Measurements from ENCODE around the gene CHRNA1. TPM values are rescaled to one million over a fixed set of nuclear protein-coding genes. Genes with fewer than 3 reads are reported as not detected.

The CHRNA1 gene
- total and polyA plus RNA-seq, 12 donors, result 0.37 TPM; not detected in 11

GRCh38 chr2:174802459-174802858 lies 38.2 kb upstream of the CHRNA1 start:
- TF ChIP-seq CTCF (IDR thresholded peaks at IDR 0.05) (no peak), POLR2A (IDR thresholded peaks at IDR 0.05) (no peak)
- Histone ChIP-seq H3K4me3 (no peak overlapping the region), H3K4me1 (replicated peaks in 1 of 2) (no peaks in the 10 kb centered on the region), H3K9me3 (replicated peaks in 1 of 3) (no peaks in the 10 kb centered on the region), H3K27ac (no peak overlapping the region), H3K36me3 (replicated peaks in 1 of 2) (no peaks in the 10 kb centered on the region), H3K27me3 (no peaks in the 10 kb centered on the region)
- intact Hi-C loops (cut with DNase I), result no loop called here
- 89 to 93% (median 91%) methylated on average over 4 of the region's 4 CpGs for WGBS, 4 donors
- no peak for DNase-seq

- Histone ChIP-seq H3K9me3 (replicated peaks in 1 of 3) (no peaks in the 10 kb centered on the region), H3K4me3 (no peak overlapping the region), H3K27me3 (no peaks in the 10 kb centered on the region), H3K36me3 (replicated peaks in 1 of 2) (no peaks in the 10 kb centered on the region), H3K4me1 (replicated peaks in 1 of 2) (no peaks in the 10 kb centered on the region), H3K27ac (no peak overlapping the region)
- WGBS, 4 donors, result 92 to 94% (median 93%) methylated on average over 8 of the region's 8 CpGs
- no peak for DNase-seq
- no peak for TF ChIP-seq CTCF (IDR thresholded peaks at IDR 0.05)
- no peak for TF ChIP-seq POLR2A (IDR thresholded peaks at IDR 0.05)
- intact Hi-C loops (cut with DNase I), result no loop called here
Observed at GRCh38 chr2:174800436-174801205, 36.3 kb upstream of the CHRNA1 start.

GRCh38 chr2:174798801-174799200 lies 34.5 kb upstream of the CHRNA1 start:
- Histone ChIP-seq H3K9me3 (replicated peaks in 1 of 3) (no peaks in the 10 kb centered on the region), H3K36me3 (replicated peaks in 1 of 2) (no peaks in the 10 kb centered on the region), H3K4me1 (replicated peaks in 1 of 2) (no peaks in the 10 kb centered on the region), H3K4me3 (no peak overlapping the region), H3K27ac (no peak overlapping the region), H3K27me3 (no peaks in the 10 kb centered on the region)
- 58 to 100% (median 93%) methylated on average over 1 of the region's 1 CpG for WGBS, 4 donors
- intact Hi-C loops (cut with DNase I), result no loop called here
- DNase-seq, result no peak
- no peak for TF ChIP-seq CTCF (IDR thresholded peaks at IDR 0.05)
- TF ChIP-seq POLR2A (IDR thresholded peaks at IDR 0.05), result no peak

GRCh38 chr2:174797781-174798276 lies 33.6 kb upstream of the CHRNA1 start:
- Histone ChIP-seq H3K4me3 (no peak overlapping the region), H3K9me3 (replicated peaks in 1 of 3) (no peaks in the 10 kb centered on the region), H3K27me3 (no peaks in the 10 kb centered on the region), H3K27ac (no peak overlapping the region), H3K4me1 (replicated peaks in 1 of 2) (no peaks in the 10 kb centered on the region), H3K36me3 (replicated peaks in 1 of 2) (no peaks in the 10 kb centered on the region)
- WGBS, 4 donors, result 70 to 85% (median 75%) methylated on average over 1 of the region's 1 CpG
- no peak for DNase-seq
- intact Hi-C loops (cut with DNase I), result no loop called here
- no peak for TF ChIP-seq CTCF (IDR thresholded peaks at IDR 0.05)
- TF ChIP-seq POLR2A (IDR thresholded peaks at IDR 0.05), result no peak

Data from adrenal gland (tissue), 12 donors.